Neural progenitor cell (in vitro differentiated cells): ENCODE data around the gene CRYBG3.

Source experiments
- EZH2 ChIP-seq: fragments of 200-600 bp; sonication (generic); IDR thresholded peaks from 2 replicates; pipeline ENCODE4 v1.6.1; 2017; ENCODE audit warnings: antibody characterized with exemption, mild to moderate bottlenecking, moderate library complexity
- EZH2phosphoT487 ChIP-seq: fragments of 200-600 bp; sonication (generic); IDR thresholded peaks from 2 replicates; pipeline ENCODE4 v1.6.1; 2017; ENCODE audit warnings: antibody characterized with exemption
- TF ChIP-seq, protein P1 (sequence below): fragments of 200-600 bp; sonication (generic); IDR thresholded peaks from 2 replicates; pipeline ENCODE4 v1.5.1; 2017; ENCODE audit warnings: antibody characterized with exemption, mild to moderate bottlenecking

DNA sequence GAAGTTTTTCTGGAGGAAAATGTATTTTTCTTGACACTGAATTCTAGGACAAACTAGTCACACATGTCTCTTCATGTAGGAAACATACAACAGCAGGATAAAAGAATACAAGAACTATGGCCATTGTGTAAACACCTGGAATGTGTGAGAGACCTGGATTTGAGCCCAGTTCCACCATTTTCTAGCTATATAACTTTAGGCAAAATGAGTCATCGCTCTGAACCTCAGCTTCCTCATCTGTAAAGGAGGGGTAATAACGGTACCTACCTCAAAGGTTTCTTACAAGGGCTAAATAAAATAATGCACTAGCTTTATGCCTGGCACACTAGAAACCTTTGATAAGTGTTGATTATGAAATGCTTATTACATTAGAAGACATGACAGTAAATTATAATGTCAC lies 92.6 kb downstream of the CRYBG3 start:
- TF ChIP-seq, protein P1, sequence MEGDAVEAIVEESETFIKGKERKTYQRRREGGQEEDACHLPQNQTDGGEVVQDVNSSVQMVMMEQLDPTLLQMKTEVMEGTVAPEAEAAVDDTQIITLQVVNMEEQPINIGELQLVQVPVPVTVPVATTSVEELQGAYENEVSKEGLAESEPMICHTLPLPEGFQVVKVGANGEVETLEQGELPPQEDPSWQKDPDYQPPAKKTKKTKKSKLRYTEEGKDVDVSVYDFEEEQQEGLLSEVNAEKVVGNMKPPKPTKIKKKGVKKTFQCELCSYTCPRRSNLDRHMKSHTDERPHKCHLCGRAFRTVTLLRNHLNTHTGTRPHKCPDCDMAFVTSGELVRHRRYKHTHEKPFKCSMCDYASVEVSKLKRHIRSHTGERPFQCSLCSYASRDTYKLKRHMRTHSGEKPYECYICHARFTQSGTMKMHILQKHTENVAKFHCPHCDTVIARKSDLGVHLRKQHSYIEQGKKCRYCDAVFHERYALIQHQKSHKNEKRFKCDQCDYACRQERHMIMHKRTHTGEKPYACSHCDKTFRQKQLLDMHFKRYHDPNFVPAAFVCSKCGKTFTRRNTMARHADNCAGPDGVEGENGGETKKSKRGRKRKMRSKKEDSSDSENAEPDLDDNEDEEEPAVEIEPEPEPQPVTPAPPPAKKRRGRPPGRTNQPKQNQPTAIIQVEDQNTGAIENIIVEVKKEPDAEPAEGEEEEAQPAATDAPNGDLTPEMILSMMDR: no peak
- TF ChIP-seq EZH2phosphoT487 (no peak), EZH2 (no peak)
